LNCaP clone FGC (cell line): Measurements from ENCODE around the gene ITGB6.
"Not testable (repeated sequence)": the region's sequence is repeated elsewhere in the genome, so short reads cannot be mapped to it uniquely, and the experiment has no call there.

Source experiments
- DNase-seq: peaks from one replicate; pipeline ENCODE4 v3.0.0-alpha.2; 2011; ENCODE audit warnings: low read depth
- H3K4me3 ChIP-seq: 2 replicates; pipeline ENCODE4 v1.5.1; 2011; ENCODE audit warnings: mild to moderate bottlenecking, low read depth, low read length, control low read depth
- CTCF ChIP-seq: IDR thresholded peaks from 2 replicates; pipeline ENCODE4 v1.5.1; 2012; ENCODE audit warnings: mild to moderate bottlenecking; ENCODE audit not compliant: control insufficient read depth, insufficient read depth; ENCODE audit errors: extremely low read depth

The ITGB6 gene

GRCh38 chr2:160156665-160157064 lies 43.4 kb downstream of the ITGB6 start:
- DNase-seq = no peak
- TF ChIP-seq CTCF = no peak

GRCh38 chr2:160156100-160156499 lies 44.0 kb downstream of the ITGB6 start:
- TF ChIP-seq CTCF = no peak
- H3K4me3 ChIP-seq = no peak overlapping the region
- no peak for DNase-seq

More at GRCh38 chr2:160156665-160157064, 43.4 kb downstream of the ITGB6 start:
- no peak overlapping the region for H3K4me3 ChIP-seq

- not testable (repeated sequence) for H3K4me3 ChIP-seq, DNase-seq
Measured at GRCh38 chr2:160148419-160148818, 51.7 kb downstream of the ITGB6 start.

- TF ChIP-seq CTCF = no peak
- no peak for DNase-seq
- H3K4me3 ChIP-seq = no peak overlapping the region
Measured at GRCh38 chr2:160145471-160145870, 54.6 kb downstream of the ITGB6 start.

- TF ChIP-seq CTCF = no peak
- no peak overlapping the region for H3K4me3 ChIP-seq
- no peak for DNase-seq
Measured at GRCh38 chr2:160144280-160144990, 55.6 kb downstream of the ITGB6 start.

- no peak for TF ChIP-seq CTCF
- no peak overlapping the region for H3K4me3 ChIP-seq
- DNase-seq = no peak
Measured at GRCh38 chr2:160142472-160142871, 57.6 kb downstream of the ITGB6 start.

GRCh38 chr2:160141912-160142311 lies 58.2 kb downstream of the ITGB6 start:
- no peak for TF ChIP-seq CTCF
- no peak overlapping the region for H3K4me3 ChIP-seq
- no peak for DNase-seq
